Peyer's patch (tissue), 4 donors: ENCODE data around the gene VPS45.

ENCODE experiments used
- POLR2A ChIP-seq, 2 donors: fragments of 450-650 bp; IDR thresholded peaks; one replicate each; pipeline ENCODE4 v1.5.1; 2017; ENCODE audit warnings: antibody characterized with exemption in 2 of 2, mild to moderate bottlenecking in 2 of 2, moderate library complexity in 2 of 2
- TF ChIP-seq, protein P1 (sequence below), 6 experiments: fragments of 450-650 bp in 4 of 6; fragments of 200-600 bp in 2 of 6; sonication (generic) in 1 of 6; IDR thresholded peaks; one replicate each; pipeline ENCODE4 v1.5.1; 2017 to 2019; ENCODE audit warnings: antibody characterized with exemption in 6 of 6, mild to moderate bottlenecking in 3 of 6, moderate library complexity in 1 of 6

DNA sequence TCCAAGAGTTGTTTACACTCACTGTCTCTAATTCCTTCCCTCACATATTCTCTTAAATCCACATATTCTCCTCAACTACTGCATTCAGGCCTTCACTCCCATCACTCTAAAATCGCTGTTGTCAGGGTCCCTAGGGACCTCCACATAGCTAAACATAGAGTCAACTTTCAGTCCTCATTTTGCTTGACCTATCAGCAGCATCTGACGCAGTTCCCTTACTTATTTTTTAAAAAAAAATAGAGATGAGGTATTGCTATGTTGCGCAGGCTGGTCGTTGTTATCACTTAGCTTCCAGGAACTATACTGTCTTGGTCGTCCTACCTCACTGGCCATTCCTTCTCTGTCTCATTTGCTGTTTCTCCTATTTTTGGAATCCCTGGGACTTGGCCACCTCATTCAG is 70.5 kb downstream of the VPS45 start:
- TF ChIP-seq, protein P1, sequence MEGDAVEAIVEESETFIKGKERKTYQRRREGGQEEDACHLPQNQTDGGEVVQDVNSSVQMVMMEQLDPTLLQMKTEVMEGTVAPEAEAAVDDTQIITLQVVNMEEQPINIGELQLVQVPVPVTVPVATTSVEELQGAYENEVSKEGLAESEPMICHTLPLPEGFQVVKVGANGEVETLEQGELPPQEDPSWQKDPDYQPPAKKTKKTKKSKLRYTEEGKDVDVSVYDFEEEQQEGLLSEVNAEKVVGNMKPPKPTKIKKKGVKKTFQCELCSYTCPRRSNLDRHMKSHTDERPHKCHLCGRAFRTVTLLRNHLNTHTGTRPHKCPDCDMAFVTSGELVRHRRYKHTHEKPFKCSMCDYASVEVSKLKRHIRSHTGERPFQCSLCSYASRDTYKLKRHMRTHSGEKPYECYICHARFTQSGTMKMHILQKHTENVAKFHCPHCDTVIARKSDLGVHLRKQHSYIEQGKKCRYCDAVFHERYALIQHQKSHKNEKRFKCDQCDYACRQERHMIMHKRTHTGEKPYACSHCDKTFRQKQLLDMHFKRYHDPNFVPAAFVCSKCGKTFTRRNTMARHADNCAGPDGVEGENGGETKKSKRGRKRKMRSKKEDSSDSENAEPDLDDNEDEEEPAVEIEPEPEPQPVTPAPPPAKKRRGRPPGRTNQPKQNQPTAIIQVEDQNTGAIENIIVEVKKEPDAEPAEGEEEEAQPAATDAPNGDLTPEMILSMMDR (IDR thresholded peaks at IDR 0.05) = no peak
- TF ChIP-seq POLR2A (IDR thresholded peaks at IDR 0.05) = no peak
